IMR-90 (cell line): ENCODE data around the gene CEP85. TPM values are rescaled to one million over a fixed set of nuclear protein-coding genes. Genes with fewer than 3 reads are reported as not detected.

ENCODE experiments used
- ATAC-seq: fragments of 200-7000 bp; cut with Tn5 transposase; 2 replicates; pipeline ENCODE4 v1.9.1; 2020; ENCODE audit warnings: low read depth, mild to moderate bottlenecking, moderate library complexity
- BruUV-seq: library from RNA; stranded (reverse); fragments of 400-500 nt; replicated peaks from 2 replicates; lab custom pipeline; 2021; lab: Mats Ljungman, UMichigan
- CTCF ChIA-PET: fragments of 300-600 bp; formaldehyde crosslinking; extraction: SDS; loops from one replicate; lab custom pipeline; 2021; ENCODE audit warnings: antibody characterized with exemption; lab: Yijun Ruan, JAX
- POLR2A ChIA-PET: fragments of 300-600 bp; sonication (Branson Sonifier 250); formaldehyde crosslinking; loops from one replicate; lab custom pipeline; 2022; ENCODE audit warnings: antibody characterized with exemption; ENCODE audit not compliant: unreplicated experiment; lab: Charles Lee
- DNase-seq: peaks from one replicate; pipeline ENCODE4 v3.0.0; 2013
- H2AFZ ChIP-seq: replicated peaks from 2 replicates; pipeline ENCODE3; 2013; ENCODE audit warnings: low read length, mild to moderate bottlenecking; ENCODE audit not compliant: poor library complexity
- H2AK5ac ChIP-seq: 2 replicates; pipeline ENCODE4 v1.6.1; 2013; ENCODE audit warnings: low read depth, low read length, inconsistent platforms
- H2AK9ac ChIP-seq: replicated peaks from 2 replicates; pipeline ENCODE3; 2013; ENCODE audit warnings: mild to moderate bottlenecking, low read depth, low read length, moderate library complexity; ENCODE audit not compliant: poor library complexity
- H2BK120ac ChIP-seq: 2 replicates; pipeline ENCODE4 v1.6.1; 2013; ENCODE audit warnings: low read depth, low read length, inconsistent platforms
- H2BK15ac ChIP-seq: 3 replicates; pipeline ENCODE4 v1.6.1; 2013; ENCODE audit warnings: low read depth, low read length, inconsistent platforms
- H2BK20ac ChIP-seq: 2 replicates; pipeline ENCODE4 v1.6.1; 2013; ENCODE audit warnings: low read depth, mild to moderate bottlenecking, inconsistent platforms, low read length, moderate library complexity
- H2BK5ac ChIP-seq: 2 replicates; pipeline ENCODE4 v1.6.1; 2013; ENCODE audit warnings: mild to moderate bottlenecking, low read depth, low read length, inconsistent platforms; ENCODE audit not compliant: poor library complexity, severe bottlenecking
- H3K14ac ChIP-seq: replicated peaks from 2 replicates; pipeline ENCODE4 v1.6.1; 2013; ENCODE audit warnings: low read depth, low read length, inconsistent platforms
- H3K18ac ChIP-seq: 2 replicates; pipeline ENCODE4 v1.6.1; 2013; ENCODE audit warnings: low read depth, low read length, control low read depth
- H3K23ac ChIP-seq: 2 replicates; pipeline ENCODE4 v1.6.1; 2013; ENCODE audit warnings: low read depth, low read length, inconsistent platforms
- H3K27ac ChIP-seq: 2 replicates; pipeline ENCODE4 v1.5.1; 2013; ENCODE audit warnings: mild to moderate bottlenecking, control low read depth, low read length; ENCODE audit not compliant: insufficient read depth
- H3K27me3 ChIP-seq: 2 replicates; pipeline ENCODE4 v1.6.1; 2013; ENCODE audit warnings: low read length; ENCODE audit not compliant: control insufficient read depth, insufficient read depth
- H3K36me3 ChIP-seq: 2 replicates; pipeline ENCODE4 v1.6.1; 2013; ENCODE audit warnings: low read length, mixed read lengths; ENCODE audit not compliant: control insufficient read depth, insufficient read depth
- H3K4ac ChIP-seq: 2 replicates; pipeline ENCODE4 v1.6.1; 2013; ENCODE audit warnings: low read depth, low read length, inconsistent platforms
- H3K4me1 ChIP-seq: 2 replicates; pipeline ENCODE4 v1.6.1; 2013; ENCODE audit warnings: low read length, mixed read lengths; ENCODE audit not compliant: control insufficient read depth, insufficient read depth
- H3K4me2 ChIP-seq: 2 replicates; pipeline ENCODE4 v1.6.1; 2013; ENCODE audit warnings: low read depth, mild to moderate bottlenecking, control low read depth, low read length, moderate library complexity
- H3K4me3 ChIP-seq: 2 replicates; pipeline ENCODE4 v1.5.1; 2013; ENCODE audit warnings: low read depth, mild to moderate bottlenecking, control low read depth, low read length, moderate library complexity; ENCODE audit not compliant: insufficient read depth
- H3K56ac ChIP-seq: 2 replicates; pipeline ENCODE4 v1.6.1; 2013; ENCODE audit warnings: low read length, inconsistent platforms; ENCODE audit not compliant: insufficient read depth; ENCODE audit errors: extremely low read depth
- H3K79me1 ChIP-seq, 2 experiments: 2 replicates each; pipeline ENCODE4 v1.6.1; 2013; ENCODE audit warnings: low read length in 2 of 2, inconsistent platforms in 1 of 2, low read depth in 1 of 2
- H3K9ac ChIP-seq: 2 replicates; pipeline ENCODE4 v1.6.1; 2013; ENCODE audit warnings: low read depth, low read length, control low read depth
- H3K9me1 ChIP-seq: 2 replicates; pipeline ENCODE4 v1.6.1; 2013; ENCODE audit warnings: low read length, inconsistent platforms; ENCODE audit not compliant: insufficient read depth
- H3K9me3 ChIP-seq: 2 replicates; pipeline ENCODE4 v1.6.1; 2013; ENCODE audit warnings: low read length; ENCODE audit not compliant: control insufficient read depth, insufficient read depth
- H4K20me1 ChIP-seq: 2 replicates; pipeline ENCODE4 v1.6.1; 2013; ENCODE audit warnings: low read length, inconsistent platforms; ENCODE audit not compliant: insufficient read depth
- H4K5ac ChIP-seq: 2 replicates; pipeline ENCODE4 v1.6.1; 2013; ENCODE audit warnings: mild to moderate bottlenecking, low read depth, low read length, control low read depth
- H4K8ac ChIP-seq, 2 experiments: 2 replicates each; pipeline ENCODE4 v1.6.1; 2013; ENCODE audit warnings: low read depth in 2 of 2, low read length in 2 of 2, control low read depth in 1 of 2, inconsistent platforms in 1 of 2
- H4K91ac ChIP-seq: 2 replicates; pipeline ENCODE4 v1.6.1; 2013; ENCODE audit warnings: low read depth, low read length, inconsistent platforms; ENCODE audit not compliant: insufficient read depth
- MXI1 ChIP-seq: IDR thresholded peaks from 2 replicates; pipeline ENCODE4 v1.6.1; 2012; ENCODE audit warnings: low read depth, mild to moderate bottlenecking, low read length, moderate library complexity, borderline replicate concordance
- RFX5 ChIP-seq: IDR thresholded peaks from 2 replicates; pipeline ENCODE4 v1.8.0; 2012; ENCODE audit warnings: low read depth, mild to moderate bottlenecking, low read length, moderate library complexity
- USF2 ChIP-seq: fragments of 150-350 bp; IDR thresholded peaks from 2 replicates; pipeline ENCODE4 v1.6.1; 2017; ENCODE audit warnings: mild to moderate bottlenecking, antibody characterized with exemption, low read length, low read depth
- WGBS, 2 experiments: methylation state at CpG; one replicate each; pipeline versions ENCODE4 v1.1.5 to v1.1.7; 2013; ENCODE audit warnings: missing lambda C conversion rate in 2 of 2; ENCODE audit not compliant: insufficient read length in 1 of 2; ENCODE audit errors: extremely low coverage in 2 of 2; 5-methylcytosine and 5-hydroxymethylcytosine counted together
- dilution Hi-C: fragments of 300-500 bp; cut with HindIII; formaldehyde crosslinking; loops from one replicate; pipeline ENCODE4 v1.14.3; 2018; ENCODE audit warnings: low sequenced_read_pairs; ENCODE audit not compliant: unreplicated experiment
- in situ Hi-C: fragments of 300-500 bp; cut with MboI; formaldehyde crosslinking; loops from 3 replicates; pipeline ENCODE4 v1.14.3; 2019; ENCODE audit warnings: low sequenced_read_pairs, inconsistent platforms, mixed read lengths
- intact Hi-C: fragments of 100-400 bp; cut with micrococcal nuclease; formaldehyde crosslinking; loops from 2 replicates; pipeline ENCODE4 v1.10.0; 2022
- polyA plus RNA-seq, 3 experiments: library from polyadenylated mRNA; depleted of rRNA; stranded (reverse); fragments of >200 nt; gene quantifications; 2 replicates each; pipeline ENCODE4 v1.2.3, GENCODE V29; 2012; ENCODE audit warnings: low replicate concordance in 1 of 3
- total RNA-seq: library from RNA; depleted of rRNA; stranded (reverse); fragments of >200 nt; gene quantifications from 2 replicates; pipeline ENCODE4 v1.2.3, GENCODE V29; 2012

CEP85 gene
- total and polyA plus RNA-seq, 2 of the 4 experiments (the other 2 are of a cell fraction), result 11.5 to 11.8 TPM

DNA sequence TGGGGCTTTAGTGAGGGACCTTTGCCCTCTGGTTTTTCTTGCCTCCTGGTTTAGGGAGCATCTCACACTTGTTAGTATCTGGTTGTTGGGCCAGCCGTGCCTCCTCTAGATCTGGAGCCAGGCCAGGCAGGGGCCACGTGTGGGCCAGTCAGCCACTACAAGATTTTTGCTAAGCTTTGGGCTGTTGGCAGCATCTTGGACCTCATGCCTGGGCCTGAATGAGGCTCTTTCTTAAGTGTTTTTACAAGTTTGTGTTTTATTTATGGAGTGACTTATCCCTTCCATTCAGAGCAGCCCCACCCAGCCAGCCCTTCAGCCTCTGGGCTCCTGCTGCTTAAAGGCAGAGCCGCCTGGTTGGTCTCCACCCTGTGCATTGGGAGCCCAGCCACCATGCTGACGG lies 44.3 kb downstream of the CEP85 start:
- peak overlapping the region; percentile 86 for H2AK5ac ChIP-seq
- intact Hi-C loops (loop anchor here (5.0 kb wide), 1 partner anchor 241 kb away; no protein-coding TSS in a partner anchor), in situ Hi-C loops (no loop called here), dilution Hi-C loops (no loop called here)
- ChIA-PET POLR2A (no interaction called here), CTCF (interaction anchor here (0.5 to 1.5 kb wide), 2 partner anchors 37 to 39 kb away, joined by 3 to 5 read pairs; partner anchors contain the start of gene CD52)
- DNase-seq (peak; percentile 77), ATAC-seq (peak; percentile 13)
- peak overlapping the region in 1 of 2 experiments; percentile 55; a peak in 3 of 4 replicates for H4K8ac ChIP-seq
- peak overlapping the region; percentile 57; the same call in 1 of the 2 replicates for H2BK20ac ChIP-seq
- no peak overlapping the region for H3K9ac ChIP-seq
- WGBS, 2 experiments, result 0% methylated on average over 2 of the region's 4 CpGs; no CpG with 5 or more reads in 1 of the 2 experiments
- H3K4me1 ChIP-seq, result peaks cover 51% of the 10 kb centered on the region
- 0 out of 2 replicates have a peak overlapping the region, but pooled peaks have one; percentile 18 for H3K56ac ChIP-seq
- H2AK9ac ChIP-seq, result peak overlapping the region; percentile 47
- peak overlapping the region; percentile 72; the same call in 1 of the 2 replicates for H3K27ac ChIP-seq
- H3K9me3 ChIP-seq, result no peaks in the 10 kb centered on the region
- TF ChIP-seq RFX5 (no peak), USF2 (peak; percentile 90), MXI1 (peak; percentile 51; the same call in 1 of the 2 replicates)
- peak overlapping the region; percentile 55; the same call in 1 of the 2 replicates for H3K23ac ChIP-seq
- H3K4ac ChIP-seq, result peak overlapping the region; percentile 99
- peak overlapping the region; percentile 68 for H2BK120ac ChIP-seq
- H2AFZ ChIP-seq, result no peak overlapping the region
- H4K20me1 ChIP-seq, result peaks cover 46% of the 10 kb centered on the region
- H4K91ac ChIP-seq, result peak overlapping the region; percentile 21; the same call in 1 of the 2 replicates
- BruUV-seq, result no TSS peak
- peaks cover 19 to 58% of the 10 kb centered on the region in 2 experiments; a peak in 3 of 4 replicates for H3K79me1 ChIP-seq
- H3K4me2 ChIP-seq, result no peak overlapping the region
- peaks cover 37% of the 10 kb centered on the region for H3K9me1 ChIP-seq
- H3K4me3 ChIP-seq, result no peak overlapping the region
- H3K14ac ChIP-seq, result peak overlapping the region; percentile 69; the same call in 1 of the 2 replicates
- peak overlapping the region; percentile 18; the same call in 1 of the 3 replicates for H2BK15ac ChIP-seq
- H4K5ac ChIP-seq, result peak overlapping the region; percentile 10; the same call in 1 of the 2 replicates
- H3K18ac ChIP-seq, result no peak overlapping the region
- H3K27me3 ChIP-seq, result no peaks in the 10 kb centered on the region
- peaks cover 23% of the 10 kb centered on the region for H3K36me3 ChIP-seq
- H2BK5ac ChIP-seq, result peak overlapping the region; percentile 92
